Brain pericyte (primary cell): Measurements from ENCODE around the gene ELANE.
A peak's percentile ranks its signal among the peaks of the same experiment; 100 is the strongest.
"Not testable (repeated sequence)": the region's sequence is repeated elsewhere in the genome, so short reads cannot be mapped to it uniquely, and the experiment has no call there.

ENCODE experiments used
- DNase-seq: peaks from one replicate; pipeline ENCODE4 v3.0.0-alpha.2; 2012; ENCODE audit warnings: low read depth, low spot score

ELANE gene

GRCh38 chr19:862581-863314 lies 10.6 kb downstream of the ELANE start:
- DNase-seq = no peak

GRCh38 chr19:863315-863620 lies 11.2 kb downstream of the ELANE start:
- DNase-seq = no peak

GRCh38 chr19:866769-867300 lies 14.7 kb downstream of the ELANE start:
- no peak for DNase-seq

GRCh38 chr19:867301-867793 lies 15.2 kb downstream of the ELANE start:
- DNase-seq = peak; percentile 92

GRCh38 chr19:867855-868457 lies 15.9 kb downstream of the ELANE start:
- DNase-seq = no peak

GRCh38 chr19:868458-869244 lies 16.5 kb downstream of the ELANE start:
- DNase-seq = no peak

- peak; percentile 80 for DNase-seq
These were observed 17.4 kb downstream of the ELANE start for GRCh38 chr19:869245-870177.

GRCh38 chr19:870314-870713 lies 18.2 kb downstream of the ELANE start:
- no peak for DNase-seq

- DNase-seq = no peak
These were observed 18.9 kb downstream of the ELANE start for GRCh38 chr19:870963-871401.

- no peak for DNase-seq
These were observed 19.6 kb downstream of the ELANE start for GRCh38 chr19:871446-872265.

GRCh38 chr19:872266-872951 lies 20.3 kb downstream of the ELANE start:
- no peak for DNase-seq

- DNase-seq = no peak
These were observed 21.0 kb downstream of the ELANE start for GRCh38 chr19:873084-873483.

- DNase-seq = no peak
These were observed 21.5 kb downstream of the ELANE start for GRCh38 chr19:873561-874041.

GRCh38 chr19:875265-875879 lies 23.3 kb downstream of the ELANE start:
- DNase-seq = no peak

GRCh38 chr19:876089-876488 lies 24.0 kb downstream of the ELANE start:
- no peak for DNase-seq

GRCh38 chr19:876780-877314 lies 24.7 kb downstream of the ELANE start:
- DNase-seq = no peak

GRCh38 chr19:877992-878660 lies 26.0 kb downstream of the ELANE start:
- not testable (repeated sequence) for DNase-seq
